A549 (cell line): Measurements from ENCODE around the gene NLRP3. TPM values are rescaled to one million over a fixed set of nuclear protein-coding genes. Genes with fewer than 3 reads are reported as not detected.

Source experiments
- ATAC-seq, 2 experiments: fragments of 200-7000 bp in 1 of 2; fragments of >200 bp in 1 of 2; cut with Nextera tagmentation in 1 of 2; cut with Tn5 transposase in 1 of 2; 3 replicates each; pipeline versions ENCODE4 v1.8.0 to v1.9.1; 2018 to 2020; ENCODE audit warnings: mild to moderate bottlenecking in 1 of 2, moderate library complexity in 1 of 2
- CTCF ChIA-PET: fragments of 300-600 bp; sonication (Branson Sonifier 250); formaldehyde crosslinking; extraction: SDS; loops from one replicate; lab custom pipeline; 2021; ENCODE audit warnings: antibody characterized with exemption, inconsistent platforms; lab: Yijun Ruan, JAX
- POLR2A ChIA-PET: fragments of 350-600 bp; formaldehyde crosslinking; extraction: SDS; loops from one replicate; lab custom pipeline; 2021; ENCODE audit warnings: antibody characterized with exemption, inconsistent platforms; lab: Yijun Ruan, JAX
- DNase-seq, 2 experiments: peaks; one replicate each; pipeline versions ENCODE4 v3.0.0 to v3.0.0-alpha.2; 2011 to 2016; ENCODE audit warnings: low read depth in 1 of 2, low spot score in 1 of 2
- FAIRE-seq: peaks from 2 replicates; lab custom pipeline; 2011; peaks lifted over from hg19 to GRCh38; lab: Jason Lieb, UNC
- H3K27ac ChIP-seq, 2 experiments: fragments of >200 bp; sonication (Bioruptor Twin); formaldehyde crosslinking; 3 replicates each; pipeline ENCODE4 v1.5.1; 2016 to 2017
- H3K4me1 ChIP-seq: fragments of >200 bp; sonication (Bioruptor Twin); formaldehyde crosslinking; 3 replicates; pipeline ENCODE4 v1.6.1; 2016
- H3K4me2 ChIP-seq: fragments of >200 bp; sonication (Bioruptor Twin); formaldehyde crosslinking; 3 replicates; pipeline ENCODE4 v1.6.1; 2016
- H3K4me3 ChIP-seq: fragments of >200 bp; sonication (Bioruptor Twin); formaldehyde crosslinking; 3 replicates; pipeline ENCODE4 v1.5.1; 2016
- H3K9me3 ChIP-seq: fragments of >200 bp; sonication (Bioruptor Twin); formaldehyde crosslinking; 3 replicates; pipeline ENCODE4 v1.6.1; 2016
- BHLHE40 ChIP-seq: IDR thresholded peaks from 2 replicates; pipeline ENCODE4 v1.6.1; 2012; ENCODE audit warnings: low read depth, low read length, inconsistent platforms
- CBX8 ChIP-seq: fragments of 200-600 bp; sonication (generic); IDR thresholded peaks from 2 replicates; pipeline ENCODE4 v1.6.1; 2016
- CEBPB ChIP-seq, 2 experiments: fragments of >200 bp in 1 of 2; sonication (Bioruptor Twin) in 1 of 2; formaldehyde crosslinking in 1 of 2; IDR thresholded peaks; 2 replicates each; pipeline ENCODE4 v1.6.1; 2012 to 2016
- EHF ChIP-seq: fragments of 250-450 bp; sonication (Bioruptor Pico); IDR thresholded peaks from 2 replicates; pipeline ENCODE4 v1.5.0; 2020; ENCODE audit warnings: mild to moderate bottlenecking
- EHMT2 ChIP-seq: fragments of 200-600 bp; sonication (generic); IDR thresholded peaks from 2 replicates; pipeline ENCODE4 v1.6.1; 2016; ENCODE audit warnings: antibody characterized with exemption, low read depth, mild to moderate bottlenecking, moderate library complexity
- ESRRA ChIP-seq: fragments of 150-350 bp; IDR thresholded peaks from 2 replicates; pipeline ENCODE4 v1.6.1; 2014; ENCODE audit warnings: mild to moderate bottlenecking, low read length, borderline replicate concordance
- FOSB ChIP-seq: fragments of 250-450 bp; sonication (Bioruptor Pico); IDR thresholded peaks from 2 replicates; pipeline ENCODE4 v1.5.0; 2020; ENCODE audit warnings: mild to moderate bottlenecking, moderate library complexity
- FOXS1 ChIP-seq: fragments of 250-450 bp; sonication (Bioruptor Pico); IDR thresholded peaks from 2 replicates; pipeline ENCODE4 v1.5.0; 2020; ENCODE audit warnings: mild to moderate bottlenecking, moderate library complexity
- HEYL ChIP-seq: fragments of 250-450 bp; sonication (Bioruptor Pico); IDR thresholded peaks from 2 replicates; pipeline ENCODE4 v1.8.0; 2021; ENCODE audit warnings: mild to moderate bottlenecking, moderate library complexity
- HOXA7 ChIP-seq: fragments of 250-450 bp; sonication (Bioruptor Pico); IDR thresholded peaks from 2 replicates; pipeline ENCODE4 v1.5.0; 2020; ENCODE audit warnings: mild to moderate bottlenecking, moderate library complexity
- HOXB13 ChIP-seq: fragments of 250-450 bp; sonication (Bioruptor Pico); IDR thresholded peaks from 2 replicates; pipeline ENCODE4 v1.5.0; 2020; ENCODE audit warnings: low read depth, mild to moderate bottlenecking, moderate library complexity
- JUN ChIP-seq, 2 experiments: fragments of >200 bp; sonication (Bioruptor Twin); formaldehyde crosslinking; IDR thresholded peaks; 2 replicates in 1 of 2; 3 replicates in 1 of 2; pipeline ENCODE4 v1.6.1; 2016 to 2017
- RAD21 ChIP-seq, 2 experiments: fragments of >200 bp in 1 of 2; sonication (Bioruptor Twin) in 1 of 2; formaldehyde crosslinking in 1 of 2; IDR thresholded peaks in 1 of 2; conservative IDR thresholded peaks in 1 of 2; 2 replicates in 1 of 2; 3 replicates in 1 of 2; pipeline ENCODE4 v1.6.1; 2012 to 2018; ENCODE audit warnings: inconsistent platforms in 1 of 2
- RNF2 ChIP-seq: fragments of 200-600 bp; sonication (generic); IDR thresholded peaks from 2 replicates; pipeline ENCODE4 v1.6.1; 2016; ENCODE audit warnings: low read depth, mild to moderate bottlenecking, antibody characterized with exemption, moderate library complexity, borderline replicate concordance
- SMC3 ChIP-seq: fragments of >200 bp; sonication (Bioruptor Twin); formaldehyde crosslinking; IDR thresholded peaks from 3 replicates; pipeline ENCODE4 v1.6.1; 2018; ENCODE audit warnings: inconsistent platforms
- WGBS: methylation state at CpG from one replicate; pipeline ENCODE4 v1.1.6; 2017; ENCODE audit errors: missing lambda C conversion rate; 5-methylcytosine and 5-hydroxymethylcytosine counted together
- polyA plus RNA-seq, 4 experiments: library from polyadenylated mRNA; depleted of rRNA in 3 of 4; stranded (reverse); fragments of >200 nt; fragmentation: RNase III in 1 of 4; extraction: RNeasy Plus Mini Kit Qiagen cat#74134 plus additional on column Dnase treatment in 1 of 4; gene quantifications; 2 replicates in 3 of 4; 3 replicates in 1 of 4; pipeline ENCODE4 v1.2.3, GENCODE V29; 2011 to 2017
- TF ChIP-seq, protein P1 (sequence below): fragments of >200 bp; sonication (Bioruptor Twin); formaldehyde crosslinking; IDR thresholded peaks from 2 replicates; pipeline ENCODE4 v1.6.1; 2016
- TF ChIP-seq, protein P2 (sequence below): fragments of 200-600 bp; sonication (generic); IDR thresholded peaks from 2 replicates; pipeline ENCODE4 v1.6.1; 2016; ENCODE audit warnings: antibody characterized with exemption, mild to moderate bottlenecking, moderate library complexity
- TF ChIP-seq, protein P3 (sequence below): IDR thresholded peaks from 2 replicates; pipeline ENCODE4 v1.6.1; 2012
- TF ChIP-seq, protein P4 (sequence below): fragments of >200 bp; sonication (Bioruptor Twin); formaldehyde crosslinking; IDR thresholded peaks from 3 replicates; pipeline ENCODE4 v1.6.1; 2016
- TF ChIP-seq, protein P5 (sequence below): fragments of 250-450 bp; sonication (Bioruptor Pico); IDR thresholded peaks from 2 replicates; pipeline ENCODE4 v1.5.0; 2020; ENCODE audit warnings: low read depth, mild to moderate bottlenecking, moderate library complexity
- TF ChIP-seq, protein P6 (sequence below): fragments of >200 bp; sonication (Bioruptor Twin); formaldehyde crosslinking; IDR thresholded peaks from 3 replicates; pipeline ENCODE4 v1.5.1; 2016

NLRP3 gene
- polyA plus RNA-seq, 2 of the 4 experiments (the other 2 are of a cell fraction): not detected

DNA sequence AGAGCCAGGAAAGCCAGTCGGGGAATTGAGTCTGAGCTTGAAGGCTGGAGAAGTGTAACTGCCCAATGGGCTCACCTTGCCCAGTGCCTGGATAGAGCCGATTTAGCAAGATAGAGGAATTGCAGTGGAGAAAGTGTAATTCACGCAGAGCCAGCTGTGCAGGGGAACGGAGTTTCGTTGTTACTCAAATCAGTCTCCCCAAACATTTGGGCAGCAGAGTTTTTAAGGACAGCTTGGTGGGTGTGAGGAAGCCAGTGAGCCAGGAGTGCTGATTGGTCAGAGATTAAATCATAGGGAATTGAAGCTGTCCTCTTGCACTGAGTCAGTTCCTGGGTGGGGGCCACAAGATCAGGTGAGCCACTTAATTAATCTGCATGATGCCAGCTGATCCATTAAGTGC, 28.4 kb upstream of the NLRP3 start:
- no peaks in the 10 kb centered on the region for H3K9me3 ChIP-seq
- DNase-seq (no peak), ATAC-seq (no peak), FAIRE-seq (no peak)
- no peaks in the 10 kb centered on the region for H3K4me1 ChIP-seq
- ChIA-PET POLR2A (no interaction called here), CTCF (interaction anchor here (0.7 to 1.0 kb wide), 2 partner anchors 15 to 203 kb away, joined by 3 to 4 read pairs; no protein-coding TSS in a partner anchor)
- WGBS: 65% methylated on average over 5 of the region's 5 CpGs
- TF ChIP-seq HEYL (CRISPR knock-in tag): no peak
- no peak for TF ChIP-seq BHLHE40
- TF ChIP-seq SMC3: no peak
- TF ChIP-seq, protein P1, sequence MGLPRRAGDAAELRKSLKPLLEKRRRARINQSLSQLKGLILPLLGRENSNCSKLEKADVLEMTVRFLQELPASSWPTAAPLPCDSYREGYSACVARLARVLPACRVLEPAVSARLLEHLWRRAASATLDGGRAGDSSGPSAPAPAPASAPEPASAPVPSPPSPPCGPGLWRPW: no peak
- no peak for TF ChIP-seq CBX8
- TF ChIP-seq CEBPB (IDR thresholded peaks at IDR 0.05): no peak
- TF ChIP-seq ESRRA: no peak
- TF ChIP-seq, protein P2, sequence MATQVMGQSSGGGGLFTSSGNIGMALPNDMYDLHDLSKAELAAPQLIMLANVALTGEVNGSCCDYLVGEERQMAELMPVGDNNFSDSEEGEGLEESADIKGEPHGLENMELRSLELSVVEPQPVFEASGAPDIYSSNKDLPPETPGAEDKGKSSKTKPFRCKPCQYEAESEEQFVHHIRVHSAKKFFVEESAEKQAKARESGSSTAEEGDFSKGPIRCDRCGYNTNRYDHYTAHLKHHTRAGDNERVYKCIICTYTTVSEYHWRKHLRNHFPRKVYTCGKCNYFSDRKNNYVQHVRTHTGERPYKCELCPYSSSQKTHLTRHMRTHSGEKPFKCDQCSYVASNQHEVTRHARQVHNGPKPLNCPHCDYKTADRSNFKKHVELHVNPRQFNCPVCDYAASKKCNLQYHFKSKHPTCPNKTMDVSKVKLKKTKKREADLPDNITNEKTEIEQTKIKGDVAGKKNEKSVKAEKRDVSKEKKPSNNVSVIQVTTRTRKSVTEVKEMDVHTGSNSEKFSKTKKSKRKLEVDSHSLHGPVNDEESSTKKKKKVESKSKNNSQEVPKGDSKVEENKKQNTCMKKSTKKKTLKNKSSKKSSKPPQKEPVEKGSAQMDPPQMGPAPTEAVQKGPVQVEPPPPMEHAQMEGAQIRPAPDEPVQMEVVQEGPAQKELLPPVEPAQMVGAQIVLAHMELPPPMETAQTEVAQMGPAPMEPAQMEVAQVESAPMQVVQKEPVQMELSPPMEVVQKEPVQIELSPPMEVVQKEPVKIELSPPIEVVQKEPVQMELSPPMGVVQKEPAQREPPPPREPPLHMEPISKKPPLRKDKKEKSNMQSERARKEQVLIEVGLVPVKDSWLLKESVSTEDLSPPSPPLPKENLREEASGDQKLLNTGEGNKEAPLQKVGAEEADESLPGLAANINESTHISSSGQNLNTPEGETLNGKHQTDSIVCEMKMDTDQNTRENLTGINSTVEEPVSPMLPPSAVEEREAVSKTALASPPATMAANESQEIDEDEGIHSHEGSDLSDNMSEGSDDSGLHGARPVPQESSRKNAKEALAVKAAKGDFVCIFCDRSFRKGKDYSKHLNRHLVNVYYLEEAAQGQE: no peak
- no peak for TF ChIP-seq RNF2
- TF ChIP-seq EHMT2: no peak
- no peak for TF ChIP-seq HOXB13
- no peak for TF ChIP-seq RAD21 (conservative IDR thresholded peaks at IDR 0.05 in 1 of 2, IDR thresholded peaks at IDR 0.05 in 1 of 2)
- TF ChIP-seq, protein P3, sequence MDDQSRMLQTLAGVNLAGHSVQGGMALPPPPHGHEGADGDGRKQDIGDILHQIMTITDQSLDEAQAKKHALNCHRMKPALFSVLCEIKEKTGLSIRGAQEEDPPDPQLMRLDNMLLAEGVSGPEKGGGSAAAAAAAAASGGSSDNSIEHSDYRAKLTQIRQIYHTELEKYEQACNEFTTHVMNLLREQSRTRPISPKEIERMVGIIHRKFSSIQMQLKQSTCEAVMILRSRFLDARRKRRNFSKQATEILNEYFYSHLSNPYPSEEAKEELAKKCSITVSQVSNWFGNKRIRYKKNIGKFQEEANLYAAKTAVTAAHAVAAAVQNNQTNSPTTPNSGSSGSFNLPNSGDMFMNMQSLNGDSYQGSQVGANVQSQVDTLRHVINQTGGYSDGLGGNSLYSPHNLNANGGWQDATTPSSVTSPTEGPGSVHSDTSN: no peak
- TF ChIP-seq, protein P4, sequence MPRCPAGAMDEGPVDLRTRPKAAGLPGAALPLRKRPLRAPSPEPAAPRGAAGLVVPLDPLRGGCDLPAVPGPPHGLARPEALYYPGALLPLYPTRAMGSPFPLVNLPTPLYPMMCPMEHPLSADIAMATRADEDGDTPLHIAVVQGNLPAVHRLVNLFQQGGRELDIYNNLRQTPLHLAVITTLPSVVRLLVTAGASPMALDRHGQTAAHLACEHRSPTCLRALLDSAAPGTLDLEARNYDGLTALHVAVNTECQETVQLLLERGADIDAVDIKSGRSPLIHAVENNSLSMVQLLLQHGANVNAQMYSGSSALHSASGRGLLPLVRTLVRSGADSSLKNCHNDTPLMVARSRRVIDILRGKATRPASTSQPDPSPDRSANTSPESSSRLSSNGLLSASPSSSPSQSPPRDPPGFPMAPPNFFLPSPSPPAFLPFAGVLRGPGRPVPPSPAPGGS: no peak
- TF ChIP-seq, protein P5, sequence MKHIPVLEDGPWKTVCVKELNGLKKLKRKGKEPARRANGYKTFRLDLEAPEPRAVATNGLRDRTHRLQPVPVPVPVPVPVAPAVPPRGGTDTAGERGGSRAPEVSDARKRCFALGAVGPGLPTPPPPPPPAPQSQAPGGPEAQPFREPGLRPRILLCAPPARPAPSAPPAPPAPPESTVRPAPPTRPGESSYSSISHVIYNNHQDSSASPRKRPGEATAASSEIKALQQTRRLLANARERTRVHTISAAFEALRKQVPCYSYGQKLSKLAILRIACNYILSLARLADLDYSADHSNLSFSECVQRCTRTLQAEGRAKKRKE (CRISPR knock-in tag): no peak
- no peak overlapping the region for H3K4me2 ChIP-seq
- H3K27ac ChIP-seq: no peak overlapping the region
- no peak overlapping the region for H3K4me3 ChIP-seq

DNA sequence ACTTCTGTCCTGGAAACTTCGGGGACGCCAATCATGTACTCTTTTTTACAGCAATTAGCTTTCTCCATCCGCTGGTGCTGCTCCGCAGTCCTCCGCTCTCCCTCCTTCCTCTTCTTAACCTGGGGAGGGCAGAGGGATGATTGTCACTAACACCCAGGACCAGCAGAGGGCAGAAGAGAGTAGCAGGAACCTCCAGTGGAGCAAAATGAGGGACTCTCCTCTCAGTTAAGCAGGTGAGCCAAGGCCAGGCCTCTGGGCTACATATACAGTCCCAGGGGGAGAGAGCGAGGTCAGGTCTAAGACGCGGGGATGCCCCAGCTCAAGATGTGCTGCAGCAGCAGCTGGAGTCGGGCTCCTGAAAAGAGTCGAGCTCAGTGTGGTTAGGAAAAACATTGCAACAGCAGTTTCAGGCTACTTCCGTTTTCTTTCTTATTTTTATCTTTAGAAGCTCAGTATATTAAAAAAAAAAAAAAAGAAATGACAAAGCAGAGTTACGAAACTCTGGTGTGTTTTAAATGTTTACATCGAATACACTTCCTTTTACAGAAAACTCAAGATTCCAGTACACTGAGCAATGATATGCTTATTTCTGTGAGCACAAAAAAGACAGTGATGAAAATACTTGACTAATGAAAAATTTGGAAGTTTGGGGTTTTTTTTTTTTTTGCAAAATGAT, 25.7 kb upstream of the NLRP3 start:
- Histone ChIP-seq H3K4me2 (peak overlapping the region; percentile 45; the same call in 2 of the 3 replicates), H3K4me3 (no peak overlapping the region), H3K27ac (no peak overlapping the region), H3K4me1 (no peaks in the 10 kb centered on the region), H3K9me3 (no peaks in the 10 kb centered on the region)
- CTCF ChIA-PET: interaction anchor here (0.6 to 2.6 kb wide), 20 partner anchors 9 to 175 kb away, joined by 3 to 13 read pairs (median 4); no protein-coding TSS in a partner anchor
- POLR2A ChIA-PET: interaction anchor here (0.6 kb wide), 2 partner anchors 18 to 1052 kb away, joined by 3 read pairs; no protein-coding TSS in a partner anchor
- no peak for TF ChIP-seq JUN (IDR thresholded peaks at IDR 0.05)
- no peak for TF ChIP-seq FOSB (CRISPR knock-in tag)
- TF ChIP-seq SMC3: peak; percentile 40; the same call in 2 of the 3 replicates
- TF ChIP-seq, protein P6, sequence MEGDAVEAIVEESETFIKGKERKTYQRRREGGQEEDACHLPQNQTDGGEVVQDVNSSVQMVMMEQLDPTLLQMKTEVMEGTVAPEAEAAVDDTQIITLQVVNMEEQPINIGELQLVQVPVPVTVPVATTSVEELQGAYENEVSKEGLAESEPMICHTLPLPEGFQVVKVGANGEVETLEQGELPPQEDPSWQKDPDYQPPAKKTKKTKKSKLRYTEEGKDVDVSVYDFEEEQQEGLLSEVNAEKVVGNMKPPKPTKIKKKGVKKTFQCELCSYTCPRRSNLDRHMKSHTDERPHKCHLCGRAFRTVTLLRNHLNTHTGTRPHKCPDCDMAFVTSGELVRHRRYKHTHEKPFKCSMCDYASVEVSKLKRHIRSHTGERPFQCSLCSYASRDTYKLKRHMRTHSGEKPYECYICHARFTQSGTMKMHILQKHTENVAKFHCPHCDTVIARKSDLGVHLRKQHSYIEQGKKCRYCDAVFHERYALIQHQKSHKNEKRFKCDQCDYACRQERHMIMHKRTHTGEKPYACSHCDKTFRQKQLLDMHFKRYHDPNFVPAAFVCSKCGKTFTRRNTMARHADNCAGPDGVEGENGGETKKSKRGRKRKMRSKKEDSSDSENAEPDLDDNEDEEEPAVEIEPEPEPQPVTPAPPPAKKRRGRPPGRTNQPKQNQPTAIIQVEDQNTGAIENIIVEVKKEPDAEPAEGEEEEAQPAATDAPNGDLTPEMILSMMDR: peak; percentile 45; the same call in 2 of the 3 replicates
- no peak for TF ChIP-seq FOXS1 (CRISPR knock-in tag)
- no peak for TF ChIP-seq EHF (CRISPR knock-in tag)
- TF ChIP-seq EHMT2: no peak
- TF ChIP-seq HOXA7 (CRISPR knock-in tag): no peak
- peak; percentile 36 to 68; a peak in 3 of 5 replicates for TF ChIP-seq RAD21 (conservative IDR thresholded peaks at IDR 0.05 in 1 of 2, IDR thresholded peaks at IDR 0.05 in 1 of 2)
- FAIRE-seq: no peak
- 13% methylated on average over 13 of the region's 13 CpGs for WGBS
- ATAC-seq: peak; percentile 91 to 98
- peak; percentile 65 to 75 for DNase-seq
